HG02885 (cell line): Measurements from ENCODE around the gene KCTD13.

Experiments
- ATAC-seq: cut with Tn5 transposase; IDR thresholded peaks from one replicate; pipeline ENCODE4 v1.9.1; 2021; ENCODE audit warnings: mild to moderate bottlenecking; ENCODE audit not compliant: unreplicated experiment, poor library complexity

Gene KCTD13

DNA sequence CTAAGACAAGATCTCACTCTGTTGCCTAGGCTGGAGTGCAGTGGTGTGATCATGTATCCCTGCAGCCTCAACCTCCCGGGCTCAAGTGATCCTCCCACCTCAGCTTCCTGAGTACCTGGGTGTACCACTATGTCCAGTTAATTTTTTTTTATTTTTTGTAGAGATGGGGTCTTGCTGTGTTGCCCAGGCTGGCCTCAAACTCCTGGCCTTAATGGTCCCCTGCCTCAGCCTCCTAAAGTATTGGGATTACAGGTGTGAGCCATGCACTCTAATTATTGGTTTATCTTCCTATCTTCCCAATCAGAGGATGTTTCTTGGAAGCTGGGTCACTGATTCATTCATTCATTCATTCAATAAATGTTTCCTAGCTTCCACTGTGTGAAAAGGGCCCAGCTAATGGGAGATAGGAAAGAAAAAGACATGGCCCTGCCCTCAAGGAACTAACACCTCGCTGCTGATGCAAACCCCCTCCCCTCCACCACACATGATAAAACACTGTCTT, 17.3 kb downstream of the KCTD13 start:
- ATAC-seq = no peak

DNA sequence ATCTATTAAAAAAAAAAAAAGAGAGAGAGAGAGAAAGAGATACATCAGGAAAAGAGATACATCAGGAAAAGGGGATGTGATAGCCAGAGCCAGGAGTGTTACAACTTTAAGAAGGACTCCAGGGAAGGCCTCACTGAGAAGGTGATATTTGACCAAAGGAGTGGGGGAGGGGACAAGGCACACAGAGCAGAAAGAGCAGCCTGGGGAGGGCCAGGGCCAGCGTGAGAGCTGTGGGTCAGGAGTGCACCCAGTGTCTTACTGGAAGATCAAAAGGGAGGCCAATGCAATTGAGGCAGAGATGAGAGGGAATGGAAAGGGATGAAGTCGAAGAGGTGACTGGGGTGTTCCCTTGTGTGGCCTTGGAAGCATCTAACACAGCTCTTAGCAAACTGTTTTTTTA, 18.1 kb downstream of the KCTD13 start:
- ATAC-seq = no peak

DNA sequence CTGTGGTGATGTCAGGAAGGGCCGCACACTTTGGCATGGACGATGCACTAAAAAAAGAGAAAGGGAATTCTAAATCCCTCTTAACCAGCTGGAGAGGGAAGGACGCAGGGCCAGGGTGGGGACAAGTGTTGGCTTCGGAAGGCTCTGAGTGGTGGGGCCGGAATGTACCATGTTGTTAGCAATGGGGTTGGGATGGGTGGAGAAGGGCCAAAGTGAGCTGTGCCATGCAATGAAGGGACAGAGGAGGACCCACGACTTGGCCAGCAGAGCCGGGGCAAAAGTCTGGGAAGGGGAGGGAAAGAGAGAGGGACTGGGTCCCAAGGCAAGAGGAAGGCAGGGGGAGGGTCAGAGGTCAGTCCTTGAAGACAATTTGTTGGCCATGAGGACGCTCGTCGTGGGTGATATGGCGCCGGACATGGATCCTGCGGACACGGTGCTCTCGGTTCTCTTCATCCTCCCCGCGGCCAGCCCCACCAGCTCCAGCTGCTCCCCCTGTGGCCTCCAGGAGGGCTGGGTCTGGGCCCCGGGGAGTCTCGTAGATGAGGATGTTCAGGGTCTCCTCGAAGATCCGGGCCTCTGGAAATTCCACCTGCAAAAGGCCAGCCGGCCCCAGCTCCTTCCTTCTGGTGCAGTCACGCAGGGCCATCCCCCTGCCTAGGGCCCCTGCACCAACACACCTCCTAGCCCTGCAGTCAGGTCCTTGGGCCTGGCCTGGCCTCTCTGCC, 19.3 kb downstream of the KCTD13 start:
- no peak for ATAC-seq

DNA sequence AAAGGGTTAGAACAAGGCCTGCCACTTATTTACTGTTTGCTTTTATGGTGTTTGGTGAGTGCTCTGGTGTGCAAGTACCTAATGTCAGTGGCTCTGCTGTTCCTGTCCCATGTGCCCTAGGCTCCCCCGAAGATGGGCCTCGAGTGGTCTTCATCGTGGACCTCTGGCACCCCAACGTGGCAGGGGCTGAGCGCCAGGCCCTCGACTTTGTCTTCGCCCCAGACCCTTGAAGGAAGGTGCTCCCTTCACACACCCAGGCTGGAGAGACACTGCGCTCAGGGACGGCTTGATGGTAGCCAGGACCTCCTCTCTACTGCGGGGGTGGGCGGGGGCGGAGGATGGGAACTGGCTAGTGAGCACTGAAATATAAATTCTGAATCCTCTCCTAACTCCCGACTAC, 20.4 kb downstream of the KCTD13 start:
- ATAC-seq = no peak

DNA sequence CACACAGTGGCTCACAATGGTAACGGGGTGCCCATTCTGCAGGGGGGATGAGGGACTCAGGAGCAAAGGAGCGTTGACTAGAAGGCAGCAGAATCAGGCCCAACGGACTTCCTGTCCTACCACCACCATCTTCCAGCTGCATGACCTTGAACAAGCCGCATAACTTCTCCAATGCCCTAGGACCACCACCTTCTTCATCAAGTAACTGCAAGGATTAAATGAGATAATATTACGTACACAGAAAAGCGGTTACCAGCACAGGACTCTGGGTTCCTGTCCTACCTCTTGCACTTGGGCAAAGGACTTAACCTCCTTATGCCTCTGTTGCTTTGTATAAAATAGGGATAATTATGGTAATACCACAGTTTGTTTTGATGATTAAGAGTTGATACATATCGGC, 21.1 kb downstream of the KCTD13 start:
- no peak for ATAC-seq

DNA sequence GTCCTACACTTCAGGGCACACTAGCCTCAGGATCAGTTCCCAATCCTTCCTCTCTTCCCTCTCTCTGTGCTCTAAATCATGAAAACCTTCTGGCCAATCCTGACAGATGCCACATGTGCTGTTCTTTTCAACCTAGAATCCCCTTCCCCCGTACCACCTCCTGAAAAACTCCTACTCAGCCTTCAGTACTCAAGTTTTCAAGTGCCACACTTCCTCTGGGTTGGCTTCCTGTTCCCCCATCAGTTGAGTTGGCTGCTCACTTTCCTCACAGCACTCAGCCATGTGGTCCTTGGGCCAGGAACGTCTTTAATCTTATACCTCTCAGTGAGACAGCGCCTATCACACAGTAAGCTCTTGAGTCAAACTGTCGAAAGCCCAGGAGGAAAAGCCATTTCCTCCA, 22.4 kb downstream of the KCTD13 start:
- no peak for ATAC-seq

DNA sequence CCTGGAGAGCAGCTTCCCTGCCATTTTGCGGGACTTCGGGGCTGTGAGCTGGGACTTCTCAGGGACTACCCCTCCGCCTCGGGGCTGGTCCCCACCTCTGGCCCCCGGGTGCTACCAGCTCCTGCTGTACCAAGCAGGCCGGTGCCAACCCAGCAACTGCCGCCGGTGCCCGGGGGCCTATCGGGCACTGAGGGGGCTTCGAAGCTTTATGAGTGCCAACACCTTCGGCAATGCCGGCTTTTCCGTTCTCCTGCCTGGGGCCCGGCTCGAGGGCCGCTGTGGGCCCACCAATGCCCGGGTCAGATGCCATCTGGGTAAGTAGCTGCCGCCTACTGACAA, 24.4 kb downstream of the KCTD13 start:
- no peak for ATAC-seq

DNA sequence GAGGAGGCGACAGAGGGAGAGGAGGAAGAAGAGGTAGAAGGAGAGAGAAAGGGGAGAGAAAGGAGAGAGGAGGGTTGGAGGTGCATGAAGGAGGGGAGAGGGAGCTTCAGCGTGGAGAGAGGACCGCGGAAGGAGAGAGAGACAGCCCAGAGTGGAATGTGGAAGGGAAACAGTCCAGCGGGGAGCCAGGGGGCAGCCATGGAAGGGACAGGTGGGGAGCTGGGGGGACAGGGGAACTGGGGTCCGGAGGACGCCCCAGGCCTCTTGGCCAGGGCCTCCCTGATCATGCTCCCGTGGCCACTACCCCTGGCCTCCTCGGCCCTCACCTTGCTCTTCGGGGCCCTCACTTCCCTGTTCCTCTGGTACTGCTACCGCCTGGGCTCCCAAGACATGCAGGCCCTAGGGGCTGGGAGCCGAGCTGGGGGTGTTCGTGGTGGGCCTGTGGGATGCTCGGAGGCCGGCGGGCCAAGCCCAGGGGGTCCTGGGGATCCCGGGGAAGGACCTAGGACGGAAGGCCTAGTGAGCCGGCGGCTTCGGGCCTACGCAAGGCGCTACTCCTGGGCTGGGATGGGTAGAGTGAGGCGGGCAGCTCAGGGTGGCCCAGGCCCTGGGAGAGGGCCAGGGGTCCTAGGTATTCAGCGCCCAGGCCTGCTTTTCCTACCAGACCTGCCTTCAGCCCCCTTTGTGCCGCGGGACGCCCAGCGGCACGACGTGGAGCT, 25.0 kb downstream of the KCTD13 start:
- no peak for ATAC-seq

DNA sequence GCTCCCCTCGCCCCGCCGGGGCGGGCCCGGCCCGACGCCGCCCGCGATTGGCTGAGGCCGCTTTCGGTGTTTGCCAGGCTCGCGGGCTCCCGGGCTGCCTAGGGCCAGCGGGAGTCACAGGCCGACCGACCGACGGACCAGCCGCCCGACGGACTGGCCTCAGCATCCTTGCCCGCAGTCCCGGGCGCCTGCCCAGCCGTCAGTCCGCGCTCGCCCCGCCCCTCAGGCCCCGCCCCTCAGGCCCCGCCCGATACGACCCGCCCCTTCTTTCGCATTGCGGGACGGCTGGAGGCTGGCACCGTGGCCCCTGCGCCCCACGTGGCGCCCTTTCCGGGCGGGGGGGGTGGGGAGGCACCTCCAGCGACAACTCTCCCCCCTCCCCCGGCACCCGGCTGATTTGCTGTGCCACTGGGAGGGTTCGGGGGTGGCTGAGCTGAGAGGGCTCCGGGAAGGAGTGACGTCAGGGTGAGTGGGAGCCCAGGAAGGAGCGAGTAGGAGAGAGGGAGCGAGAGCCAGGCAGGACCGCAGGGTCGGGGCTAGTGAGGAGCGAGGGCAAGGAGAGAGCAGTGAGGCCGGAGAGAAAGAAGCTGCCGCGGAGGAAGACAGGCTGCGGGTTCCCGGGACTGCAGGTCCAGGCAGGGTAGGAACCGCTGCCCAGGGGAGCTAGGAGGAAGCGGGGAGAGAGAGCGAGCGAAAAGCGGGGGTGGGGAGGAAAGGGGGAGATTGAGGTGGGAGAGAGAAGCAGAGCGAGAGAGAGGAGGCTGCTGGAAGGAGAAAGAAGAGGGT, 25.7 kb downstream of the KCTD13 start, which contains the start of gene ASPHD1:
ASPHD1 (plus strand) TSS at position 387 of the 786 bp plus-strand sequence. CDS start 484 bp downstream, outside the sequence.
- ATAC-seq = peak; percentile 54

DNA sequence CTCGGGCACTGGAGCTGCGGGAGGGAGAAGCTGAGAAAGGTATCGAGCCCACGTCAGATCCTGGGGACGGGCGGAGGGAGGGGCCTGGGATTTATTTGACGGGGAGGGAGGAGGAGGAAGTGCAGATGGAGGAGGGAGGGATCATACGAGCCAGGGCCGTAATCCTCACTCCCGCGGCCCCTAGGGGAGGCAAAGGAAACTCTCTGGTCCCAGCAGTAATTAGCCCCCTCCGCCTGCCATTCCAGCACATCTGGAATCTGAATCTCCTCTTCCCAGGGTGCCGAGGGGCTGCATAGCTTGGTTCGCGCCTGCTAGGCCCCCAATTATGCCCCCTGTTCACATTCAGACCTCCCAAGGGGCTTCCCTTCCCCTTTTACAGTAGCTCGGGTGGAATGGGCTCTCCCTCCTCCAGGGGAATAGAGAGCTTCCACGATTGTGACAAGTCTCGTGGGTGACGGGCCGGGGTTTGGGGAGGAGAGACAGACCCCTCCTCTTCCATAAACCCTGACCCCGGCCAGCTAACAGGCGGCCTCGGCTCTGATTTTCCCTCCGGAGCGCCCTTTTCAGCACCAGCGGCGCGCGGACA, 26.4 kb downstream of the KCTD13 start, which contains the start of gene SEZ6L2:
SEZ6L2 (minus strand) TSS at position 35 of the 586 bp plus-strand sequence. CDS start 531 bp downstream, outside the sequence.
- ATAC-seq = no peak

DNA sequence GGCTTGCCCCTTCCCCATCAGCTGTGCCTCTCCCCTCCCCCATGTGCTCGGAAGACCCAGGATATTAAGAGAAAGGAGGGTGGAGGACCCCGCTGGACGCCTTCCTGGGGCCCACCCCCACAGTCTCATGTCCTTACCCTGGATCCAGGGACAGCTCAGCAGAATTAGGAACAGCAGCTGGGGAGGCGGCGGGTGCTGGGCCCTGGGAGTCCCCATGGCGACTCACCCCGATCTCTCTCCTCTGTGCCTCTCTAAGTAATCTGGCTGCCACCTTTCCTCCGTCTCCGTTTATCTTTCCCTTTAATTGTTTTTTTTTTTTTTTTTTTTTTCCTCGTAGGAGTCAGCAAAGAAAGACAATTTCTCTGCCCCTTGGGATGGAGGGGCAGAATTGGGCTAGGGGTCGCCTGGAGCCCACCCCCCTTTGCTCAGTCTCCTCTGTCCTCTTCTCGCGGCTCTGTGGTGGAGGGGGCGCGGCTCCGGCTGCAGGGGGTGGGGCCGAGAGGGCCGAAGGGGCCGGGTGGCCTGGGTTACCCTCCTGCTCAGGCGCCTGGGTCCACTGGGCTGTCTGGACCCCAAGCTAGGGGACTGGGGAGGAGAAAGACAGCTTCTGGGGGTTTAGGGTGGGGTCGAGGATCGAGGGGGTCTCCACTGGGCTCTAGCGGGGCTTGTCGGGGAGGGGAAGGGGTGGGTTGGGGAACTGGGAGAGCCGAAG, 27.1 kb downstream of the KCTD13 start:
- no peak for ATAC-seq

DNA sequence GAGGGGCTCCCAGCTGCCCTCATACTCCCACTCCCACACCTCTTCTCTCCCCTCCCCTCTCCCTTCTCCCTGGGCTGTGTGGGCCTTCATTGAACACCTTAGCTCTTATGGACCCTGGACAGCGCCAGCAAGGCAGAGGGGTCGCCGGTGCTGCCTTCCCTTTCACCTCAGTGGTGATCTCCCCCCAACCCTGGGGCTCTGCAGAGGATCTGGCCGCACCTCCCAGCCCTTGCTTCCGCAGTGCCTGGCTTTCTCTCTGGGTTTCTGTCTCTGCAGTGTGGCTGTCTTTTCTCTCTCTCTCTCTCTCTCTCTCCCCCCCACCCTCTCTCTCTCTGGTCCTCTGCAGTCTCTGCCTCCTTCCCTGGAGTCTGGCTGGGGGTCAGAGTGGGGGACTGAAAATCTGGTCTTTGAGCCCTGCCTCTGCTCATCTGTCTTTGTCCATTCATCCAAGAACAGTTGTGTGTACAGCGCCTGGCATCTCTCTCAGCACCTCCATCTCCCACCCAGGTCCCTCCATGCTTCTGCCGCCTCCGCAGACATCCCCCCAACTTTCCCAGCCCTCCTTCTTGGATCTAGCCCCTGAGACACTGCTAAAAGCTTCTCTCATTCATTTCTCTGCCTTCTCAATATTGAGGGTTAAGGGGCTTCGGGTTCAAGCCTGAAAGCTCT, 27.8 kb downstream of the KCTD13 start:
- no peak for ATAC-seq

DNA sequence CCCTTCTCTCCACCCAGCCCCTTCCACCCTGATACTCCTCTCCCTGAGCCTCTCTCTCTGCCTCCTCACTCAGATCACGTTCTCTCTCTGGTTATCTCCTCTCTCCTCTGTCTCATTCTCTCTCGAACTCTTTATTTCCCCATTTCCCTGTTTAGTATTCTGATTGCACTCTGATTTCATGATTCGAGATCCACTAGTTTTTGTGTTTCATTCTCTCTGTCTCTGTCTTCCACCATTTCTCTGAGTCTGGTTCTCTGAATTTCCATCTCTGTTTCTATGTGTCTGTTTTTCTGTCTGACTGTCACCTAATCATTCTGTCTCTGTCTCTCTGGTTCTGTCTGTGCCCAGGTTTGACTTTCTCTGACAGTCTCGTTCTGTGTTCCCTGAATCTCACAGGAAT, 28.7 kb downstream of the KCTD13 start:
- no peak for ATAC-seq

DNA sequence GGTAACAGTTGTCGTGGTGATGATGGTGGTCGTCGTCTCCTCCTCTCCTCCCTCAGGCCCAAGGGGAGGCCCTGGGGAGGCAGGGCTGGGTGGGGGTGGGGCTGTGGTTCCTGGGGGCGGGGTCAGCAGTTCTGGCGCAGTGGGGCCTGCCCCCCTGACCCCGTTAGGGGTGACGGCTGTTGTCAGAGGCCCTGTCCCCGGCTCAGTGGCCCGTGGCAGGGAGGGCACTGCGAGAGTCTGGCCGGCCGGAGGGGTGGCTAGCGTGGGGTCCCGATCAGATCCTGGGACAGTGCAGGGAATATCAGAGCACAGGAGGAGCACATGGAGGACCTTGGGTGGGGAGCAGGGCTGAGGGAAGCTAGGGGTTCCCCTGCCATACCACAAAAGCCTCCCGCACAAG, 29.2 kb downstream of the KCTD13 start:
- no peak for ATAC-seq

DNA sequence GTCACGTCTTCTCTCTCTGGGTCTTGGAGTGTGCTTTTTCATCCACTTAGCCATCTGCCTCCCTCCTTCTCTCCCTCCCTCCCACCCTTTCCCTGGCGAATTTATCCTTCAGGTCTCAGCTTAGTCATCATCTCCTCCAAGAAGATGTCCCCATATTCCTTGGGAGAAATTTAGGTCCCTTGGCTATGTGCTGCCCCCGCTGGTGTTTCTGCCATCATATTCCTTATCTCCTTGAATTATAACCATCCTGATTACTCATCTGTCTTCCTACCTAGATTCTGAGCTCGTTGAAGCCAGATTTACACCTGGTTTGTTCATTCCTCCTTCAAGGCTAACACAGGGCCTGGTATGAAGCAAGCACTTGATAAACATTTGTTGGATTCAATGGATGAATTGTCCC, 31.7 kb downstream of the KCTD13 start:
- ATAC-seq = no peak

DNA sequence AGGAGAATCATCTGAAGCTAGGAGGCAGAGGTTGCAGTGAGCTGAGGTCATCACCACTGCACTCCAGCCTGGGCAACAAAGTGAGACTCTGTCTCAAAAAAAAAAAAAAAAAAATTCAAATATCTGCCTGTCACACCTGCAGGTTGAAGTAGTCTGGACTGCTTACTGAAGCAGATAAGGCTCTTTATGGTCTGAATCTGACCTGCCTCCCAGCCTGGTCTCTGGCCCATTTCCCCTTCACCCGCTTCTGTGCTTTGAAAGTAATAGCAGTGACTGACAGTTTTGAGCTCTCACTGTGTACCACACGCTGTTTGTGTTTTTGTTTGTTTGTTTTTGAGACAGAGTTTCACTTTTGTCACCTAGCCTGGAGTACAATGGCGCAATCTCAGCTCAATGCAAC, 32.5 kb downstream of the KCTD13 start:
- no peak for ATAC-seq

DNA sequence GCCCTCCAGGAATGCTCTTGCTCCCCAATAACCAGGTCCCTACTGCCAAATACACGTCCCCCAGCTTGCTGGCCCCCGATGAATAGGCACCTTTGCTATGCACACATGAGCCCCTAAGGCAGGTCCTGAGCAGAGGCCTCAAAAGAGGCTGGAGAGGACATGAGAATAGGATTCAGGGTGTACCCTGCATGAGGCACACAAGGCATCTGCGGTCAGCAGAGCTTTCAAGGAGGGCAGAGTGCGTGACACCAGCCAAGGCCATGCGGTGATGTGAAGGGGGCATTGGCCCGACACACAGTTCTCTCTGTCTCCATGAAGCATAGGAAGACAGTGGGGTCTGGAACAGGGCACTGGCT, 33.6 kb downstream of the KCTD13 start:
- ATAC-seq = no peak

DNA sequence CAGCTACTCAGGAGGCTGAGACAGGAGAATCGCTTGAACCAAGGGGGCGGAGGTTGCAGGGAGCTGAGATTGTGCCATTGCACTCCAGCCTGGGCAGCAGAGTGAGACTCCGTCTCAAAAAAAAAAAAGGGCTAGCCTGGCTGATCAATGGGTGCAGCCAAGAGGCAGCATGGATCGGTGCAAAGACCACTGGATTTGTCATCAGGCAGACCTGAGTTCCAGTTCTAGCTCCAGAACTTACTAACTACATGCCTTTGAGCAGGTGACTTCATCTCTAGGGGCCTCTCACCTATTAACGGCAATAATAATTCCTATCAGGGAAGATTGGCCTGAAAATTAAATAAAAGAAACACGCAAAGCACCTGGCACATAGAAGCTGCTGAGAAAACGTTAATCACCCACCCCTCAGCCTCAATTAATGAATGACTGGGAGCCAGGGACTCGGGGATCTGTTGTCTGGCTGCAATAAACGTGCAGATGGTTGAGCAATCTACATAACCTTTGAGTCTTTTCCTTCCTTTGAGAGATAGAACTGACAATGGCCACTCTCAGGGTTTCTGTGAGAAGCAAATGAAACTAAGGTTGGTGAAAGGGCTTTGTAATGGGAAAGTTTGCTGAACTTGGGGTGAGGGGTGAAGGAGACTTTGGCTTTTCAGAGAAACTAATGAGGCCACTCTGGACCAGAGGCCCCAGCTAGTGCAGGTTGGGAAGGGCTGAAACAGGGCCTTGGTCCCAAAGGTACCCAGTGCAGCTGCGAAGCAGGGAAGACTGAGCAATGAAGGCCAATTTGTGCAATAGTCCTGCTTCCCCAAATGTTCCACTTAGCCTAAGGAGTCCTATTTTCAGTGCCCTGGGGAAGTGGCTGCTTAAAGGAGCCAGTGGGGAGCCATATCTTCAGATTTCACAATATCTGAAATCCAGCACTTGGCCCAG, 34.2 kb downstream of the KCTD13 start:
- ATAC-seq = no peak
